HG03045 (cell line): ENCODE measurements around the gene SNX9.
"Not testable (repeated sequence)": the region's sequence is repeated elsewhere in the genome, so short reads cannot be mapped to it uniquely, and the experiment has no call there.

ENCODE experiments used
- ATAC-seq: cut with Tn5 transposase; IDR thresholded peaks from one replicate; pipeline ENCODE4 v1.9.1; 2021; ENCODE audit warnings: mild to moderate bottlenecking, moderate library complexity; ENCODE audit not compliant: unreplicated experiment

The SNX9 gene

GRCh38 chr6:157909282-157909664 lies 86.2 kb downstream of the SNX9 start:
- ATAC-seq = no peak

DNA sequence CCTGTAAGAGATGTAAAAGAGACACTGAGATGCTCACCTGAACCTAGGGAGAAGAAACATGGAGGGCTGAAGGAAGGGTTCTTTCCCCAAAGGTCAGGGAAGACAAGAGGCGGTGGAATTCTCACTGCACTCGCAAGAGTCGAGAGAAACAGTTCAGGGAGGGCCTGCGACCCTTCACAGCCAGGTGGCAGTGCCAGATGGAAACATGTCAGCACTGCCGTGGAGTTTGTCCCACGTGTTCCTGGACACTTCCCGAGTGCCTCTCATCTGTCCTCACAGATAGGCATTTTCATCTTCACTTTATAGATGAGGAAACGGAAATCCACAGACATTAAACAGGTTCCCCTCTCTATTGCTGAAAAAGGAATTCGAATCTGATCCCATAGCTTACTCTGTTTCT lies 88.2 kb downstream of the SNX9 start:
- ATAC-seq = no peak

- no peak for ATAC-seq
Observed at GRCh38 chr6:157911786-157912185, 88.7 kb downstream of the SNX9 start.

DNA sequence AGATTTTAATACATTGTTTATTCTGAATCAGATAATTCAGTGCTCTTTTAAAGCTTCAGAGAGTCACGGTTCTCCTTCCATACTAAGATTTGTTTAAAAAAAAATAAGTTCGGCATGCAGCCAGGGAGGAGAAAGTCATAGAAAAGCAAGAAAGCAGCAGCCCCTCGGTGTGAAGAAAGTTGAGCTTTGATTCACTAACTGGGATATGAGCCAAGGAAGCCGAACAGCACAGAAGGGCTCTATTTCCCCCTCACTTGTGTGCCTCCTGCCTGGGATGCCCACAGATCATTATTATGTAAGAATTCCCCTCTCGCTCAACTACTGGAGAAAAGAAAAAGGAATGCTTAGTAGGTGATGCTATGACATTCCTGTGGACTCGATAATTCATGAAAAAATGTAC lies 89.3 kb downstream of the SNX9 start:
- no peak for ATAC-seq

DNA sequence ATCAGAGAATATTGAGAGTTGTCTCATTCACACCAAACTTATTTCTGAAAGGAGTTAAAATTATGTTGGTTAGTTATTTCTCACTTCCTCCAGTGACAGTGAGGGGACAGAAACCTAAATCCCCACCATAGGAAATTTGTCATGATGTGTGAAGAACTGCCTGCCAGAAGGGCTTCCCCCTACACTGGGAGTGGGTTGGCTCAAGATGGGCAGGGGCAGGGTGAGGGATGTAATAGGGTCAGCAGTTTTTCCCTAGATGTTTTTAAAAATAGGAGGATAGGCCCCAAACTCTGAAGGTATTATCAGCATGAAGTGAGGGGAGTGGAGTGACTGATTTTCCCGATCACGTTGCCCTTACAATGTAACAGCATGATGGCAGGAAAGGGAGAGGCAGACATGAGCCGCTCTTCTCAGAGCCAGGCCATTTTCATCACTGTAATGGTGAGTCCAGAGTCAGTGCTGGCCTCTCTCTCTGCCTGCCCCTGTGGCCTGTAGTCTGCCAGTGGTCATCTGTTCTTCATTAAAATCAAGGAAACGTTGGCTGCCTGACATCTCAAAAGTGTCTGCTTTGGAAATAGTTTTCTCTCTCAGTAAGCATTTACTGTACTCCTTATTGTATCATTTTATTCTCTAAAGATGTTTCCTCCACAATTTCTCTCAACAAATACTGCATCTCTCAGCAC lies 98.8 kb downstream of the SNX9 start:
- ATAC-seq = no peak

- no peak for ATAC-seq
Observed at GRCh38 chr6:157925771-157926170, 102.7 kb downstream of the SNX9 start.

GRCh38 chr6:157927011-157927410 lies 104.0 kb downstream of the SNX9 start:
- no peak for ATAC-seq

GRCh38 chr6:157928428-157928827 lies 105.4 kb downstream of the SNX9 start:
- ATAC-seq = no peak

DNA sequence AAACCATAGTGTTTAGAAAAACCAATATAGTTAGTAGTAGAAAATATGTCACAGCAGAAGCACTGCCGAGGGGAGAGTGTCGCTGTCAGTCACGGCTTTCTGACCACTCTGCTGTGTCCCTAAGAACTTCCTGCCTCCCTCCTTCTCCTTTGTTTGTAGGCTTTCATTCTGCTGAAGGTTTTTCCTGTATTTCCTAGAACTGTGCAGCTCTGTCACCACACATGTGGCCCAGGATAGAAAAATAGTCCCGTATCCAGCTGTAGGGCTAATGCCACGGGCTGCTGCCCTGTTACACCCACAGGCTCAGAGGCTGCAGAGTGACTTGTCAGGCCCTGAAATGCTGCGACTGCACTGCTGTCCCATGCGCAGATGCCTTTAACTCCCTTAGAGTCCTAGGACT lies 106.0 kb downstream of the SNX9 start:
- ATAC-seq = no peak

- ATAC-seq = no peak
Observed at GRCh38 chr6:157929765-157930319, 106.8 kb downstream of the SNX9 start.

- ATAC-seq = no peak
Observed at GRCh38 chr6:157935786-157936185, 112.7 kb downstream of the SNX9 start.

DNA sequence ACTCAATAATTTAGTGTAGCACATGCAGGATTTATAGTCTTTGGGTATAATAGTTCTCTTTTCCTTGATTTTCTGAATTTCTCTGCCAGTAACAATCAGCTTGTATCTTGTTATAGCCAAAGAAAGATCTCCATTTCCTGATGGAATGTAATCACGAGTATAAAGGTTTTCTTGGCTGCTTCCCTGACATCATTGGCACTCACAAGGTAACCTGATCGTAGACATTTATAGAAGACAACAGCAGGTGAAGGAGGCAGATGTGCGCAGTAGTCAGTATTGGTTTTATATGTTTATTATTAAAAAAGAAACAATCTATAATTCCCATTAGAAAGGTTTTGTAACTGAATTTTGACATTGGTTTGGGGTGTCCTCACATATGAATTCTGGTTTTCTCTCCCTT lies 114.3 kb downstream of the SNX9 start:
- ATAC-seq = no peak

DNA sequence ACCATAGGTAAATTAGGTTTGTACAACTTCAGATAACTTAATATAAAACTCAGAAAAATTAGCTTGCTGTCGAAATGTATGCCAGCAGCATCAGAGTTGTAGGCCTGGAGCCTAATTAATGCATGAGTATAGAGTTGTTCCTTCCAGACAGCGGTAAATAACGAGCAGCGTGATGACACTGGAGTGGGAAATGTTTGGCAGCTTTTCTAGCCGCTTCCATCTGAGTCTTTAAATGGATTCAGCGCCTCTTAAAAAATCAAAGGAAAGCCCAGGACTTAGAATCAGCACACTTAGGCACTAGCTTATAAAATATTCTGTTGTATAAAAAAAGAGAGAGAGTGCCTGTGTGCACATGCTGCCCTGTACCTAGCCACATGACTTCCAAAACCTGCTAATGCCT lies 114.9 kb downstream of the SNX9 start:
- ATAC-seq = no peak

GRCh38 chr6:157940375-157941036 lies 117.5 kb downstream of the SNX9 start:
- not testable (repeated sequence) for ATAC-seq

- no peak for ATAC-seq
Observed at GRCh38 chr6:157941101-157941863, 118.2 kb downstream of the SNX9 start.

DNA sequence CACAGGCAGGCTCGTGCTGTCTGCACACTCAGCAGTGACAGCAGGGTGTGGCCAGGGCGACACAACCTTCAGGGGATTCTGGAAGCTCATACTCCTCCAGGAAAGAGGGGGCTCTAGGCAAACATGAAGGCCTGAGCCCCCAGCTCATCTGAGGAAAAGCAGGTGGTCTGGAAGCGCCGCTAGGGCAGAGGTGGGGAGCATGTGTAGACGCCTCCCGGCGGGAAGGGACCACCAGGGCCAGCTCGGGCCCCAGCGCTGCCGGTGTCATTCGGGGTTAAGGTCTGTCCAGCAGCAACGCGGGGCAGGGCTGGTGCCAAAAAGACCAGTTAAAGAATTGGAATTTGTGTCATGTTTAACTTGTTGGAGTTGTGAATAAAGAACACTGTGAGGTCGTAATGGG lies 119.3 kb downstream of the SNX9 start:
- ATAC-seq = no peak

- no peak for ATAC-seq
Observed at GRCh38 chr6:157943249-157943963, 120.4 kb downstream of the SNX9 start.

DNA sequence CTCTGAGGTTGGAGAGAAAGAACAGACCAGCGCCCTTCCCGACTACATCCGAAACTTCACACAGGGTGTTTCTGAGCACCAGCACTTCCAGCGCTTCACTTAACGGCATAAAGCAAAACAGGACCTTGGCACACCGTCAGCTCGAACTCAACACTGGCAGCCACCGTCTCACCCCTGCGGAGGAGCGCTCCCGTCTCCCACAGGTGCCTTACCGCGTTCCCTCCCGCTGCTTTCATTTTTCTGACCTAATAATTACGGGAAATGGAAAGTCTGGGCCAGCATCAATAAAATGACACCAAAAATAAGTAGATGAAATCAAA lies 120.9 kb downstream of the SNX9 start:
- ATAC-seq = no peak

- ATAC-seq = no peak
Observed at GRCh38 chr6:157944983-157945931, 122.2 kb downstream of the SNX9 start.

DNA sequence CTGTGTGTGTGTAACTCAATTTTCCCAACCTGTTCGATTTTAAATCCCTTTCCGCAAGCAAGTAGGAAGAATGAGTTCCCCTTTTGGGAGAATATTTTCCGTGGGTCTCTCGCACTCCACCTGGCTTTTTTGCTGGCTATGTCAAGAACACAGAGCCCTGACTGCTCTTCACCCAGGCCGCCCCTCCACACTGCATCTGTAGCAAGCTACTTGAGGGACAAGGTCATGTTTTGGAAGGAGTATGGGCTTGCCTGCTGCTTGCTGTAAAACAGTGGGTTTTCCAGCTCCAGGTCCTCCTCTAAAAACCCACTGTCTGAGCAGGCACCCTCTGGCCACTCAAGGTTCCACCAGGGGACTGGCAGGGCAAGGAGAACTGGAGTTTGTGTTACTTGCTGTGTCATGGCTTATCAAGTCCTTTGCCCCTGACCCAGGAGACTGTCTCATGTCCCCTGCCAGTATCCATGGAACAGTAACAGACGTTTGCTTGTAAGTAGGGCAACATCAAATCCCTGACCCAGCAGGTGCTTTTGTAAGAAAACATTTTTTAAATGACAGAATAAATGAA lies 123.1 kb downstream of the SNX9 start:
- ATAC-seq = no peak
